SK-N-SH (cell line): ENCODE results near the gene NTM. TPM values are rescaled to one million over a fixed set of nuclear protein-coding genes. Genes with fewer than 3 reads are reported as not detected.

Experiments
- CTCF ChIA-PET: fragments of 300-600, 350-600 bp; formaldehyde crosslinking; extraction: SDS; loops from one replicate; lab custom pipeline; 2021; lab: Yijun Ruan, JAX
- POLR2A ChIA-PET: fragments of 350-600 bp; sonication (Branson Sonifier 250); formaldehyde crosslinking; extraction: SDS; loops from one replicate; lab custom pipeline; 2020; ENCODE audit warnings: antibody characterized with exemption, inconsistent platforms; lab: Yijun Ruan, JAX
- DNase-seq: peaks from one replicate; pipeline ENCODE4 v3.0.0; 2012
- H2AFZ ChIP-seq: fragments of 200-600 bp; sonication (generic); 2 replicates; pipeline ENCODE4 v1.8.1; 2016; ENCODE audit warnings: antibody characterized with exemption, mild to moderate bottlenecking, low read depth
- H3F3A ChIP-seq: fragments of 200-600 bp; sonication (generic); replicated peaks from 2 replicates; pipeline ENCODE3; 2016; ENCODE audit warnings: antibody characterized with exemption, mild to moderate bottlenecking; ENCODE audit not compliant: insufficient read depth
- H3K27ac ChIP-seq, 2 experiments: fragments of 200-500 bp in 1 of 2; fragments of 200-600 bp in 1 of 2; sonication (Bioruptor generic) in 1 of 2; sonication (generic), shearing (Covaris generic) in 1 of 2; 2 replicates each; pipeline versions ENCODE4 v1.5.1 to v1.6.1; 2014 to 2016; ENCODE audit warnings: low read depth in 2 of 2, inconsistent platforms in 1 of 2, low read length in 1 of 2, mild to moderate bottlenecking in 1 of 2, mixed read lengths in 1 of 2
- H3K27me3 ChIP-seq: fragments of 200-600 bp; sonication (generic), shearing (Covaris generic); 2 replicates; pipeline ENCODE4 v1.6.1; 2016; ENCODE audit warnings: mixed run types; ENCODE audit not compliant: insufficient read depth
- H3K36me3 ChIP-seq, 2 experiments: fragments of 200-500 bp in 1 of 2; fragments of 200-600 bp in 1 of 2; sonication (Bioruptor generic) in 1 of 2; sonication (generic) in 1 of 2; replicated peaks in 1 of 2; 2 replicates each; pipeline versions ENCODE3 to v1.5.1; 2014 to 2016; ENCODE audit warnings: low read length in 1 of 2, mild to moderate bottlenecking in 1 of 2; ENCODE audit not compliant: insufficient read depth in 2 of 2, control insufficient read depth in 1 of 2
- H3K4me1 ChIP-seq, 2 experiments: fragments of 200-500 bp in 1 of 2; fragments of 200-600 bp in 1 of 2; sonication (Bioruptor generic) in 1 of 2; sonication (generic), shearing (Covaris generic) in 1 of 2; 2 replicates each; pipeline versions ENCODE4 v1.5.1 to v1.6.1; 2014 to 2016; ENCODE audit warnings: low read depth in 1 of 2, low read length in 1 of 2, mixed run types in 1 of 2; ENCODE audit not compliant: insufficient read depth in 2 of 2, control insufficient read depth in 1 of 2
- H3K4me2 ChIP-seq: fragments of 200-600 bp; sonication (generic), shearing (Covaris generic); 2 replicates; pipeline ENCODE4 v1.6.1; 2017; ENCODE audit warnings: mixed run types
- H3K4me3 ChIP-seq, 2 experiments: fragments of 200-500 bp in 1 of 2; fragments of 200-600 bp in 1 of 2; sonication (Bioruptor generic) in 1 of 2; sonication (generic), shearing (Covaris generic) in 1 of 2; 2 replicates each; pipeline versions ENCODE4 v1.5.1 to v1.8.1; 2014 to 2016; ENCODE audit warnings: low read depth in 2 of 2, inconsistent platforms in 1 of 2, low read length in 1 of 2, mild to moderate bottlenecking in 1 of 2, mixed read lengths in 1 of 2, moderate library complexity in 1 of 2
- H3K79me2 ChIP-seq: fragments of 200-600 bp; sonication (generic); 2 replicates; pipeline ENCODE4 v1.8.1; 2017; ENCODE audit warnings: mild to moderate bottlenecking; ENCODE audit not compliant: insufficient read depth
- H3K9ac ChIP-seq: fragments of 200-600 bp; sonication (generic); 2 replicates; pipeline ENCODE4 v1.6.1; 2017; ENCODE audit warnings: mixed run types
- H3K9me2 ChIP-seq: fragments of 200-600 bp; sonication (generic); 2 replicates; pipeline ENCODE4 v1.6.1; 2017; ENCODE audit warnings: mixed run types
- H3K9me3 ChIP-seq: fragments of 200-600 bp; sonication (generic); 2 replicates; pipeline ENCODE4 v1.6.1; 2017; ENCODE audit warnings: mixed run types, mild to moderate bottlenecking, moderate library complexity
- H4K20me1 ChIP-seq: fragments of 200-600 bp; sonication (generic); 2 replicates; pipeline ENCODE4 v1.6.1; 2017; ENCODE audit warnings: mild to moderate bottlenecking, mixed run types; ENCODE audit not compliant: insufficient read depth
- CHD2 ChIP-seq: fragments of 150-350 bp; IDR thresholded peaks from 2 replicates; pipeline ENCODE4 v1.6.1; 2018; ENCODE audit warnings: low read length; ENCODE audit not compliant: partially characterized antibody
- FOXJ3 ChIP-seq: sonication (generic); formaldehyde crosslinking; IDR thresholded peaks from 2 replicates; pipeline ENCODE4 v1.5.1; 2020; ENCODE audit warnings: mild to moderate bottlenecking, missing genetic modification reagents
- GABPA ChIP-seq: IDR thresholded peaks from 2 replicates; pipeline ENCODE4 v1.4.0; 2012; ENCODE audit warnings: low read depth, mild to moderate bottlenecking
- JUND ChIP-seq: IDR thresholded peaks from 2 replicates; pipeline ENCODE4 v1.4.0; 2012
- MXI1 ChIP-seq: IDR thresholded peaks from 2 replicates; pipeline ENCODE4 v1.6.1; 2012; ENCODE audit warnings: mild to moderate bottlenecking, low read depth, low read length, improper control_type of control experiment
- RAD21 ChIP-seq: IDR thresholded peaks from 2 replicates; pipeline ENCODE4 v1.6.1; 2012; ENCODE audit warnings: mild to moderate bottlenecking, low read length
- TEAD4 ChIP-seq: IDR thresholded peaks from 2 replicates; pipeline ENCODE4 v1.4.0; 2012; ENCODE audit warnings: mild to moderate bottlenecking, borderline replicate concordance; ENCODE audit not compliant: insufficient read depth
- WGBS: methylation state at CpG from one replicate; pipeline ENCODE4 v1.1.6; 2017; ENCODE audit warnings: low lambda C conversion rate; 5-methylcytosine and 5-hydroxymethylcytosine counted together
- polyA plus RNA-seq, 3 experiments: library from polyadenylated mRNA; depleted of rRNA; stranded (reverse); fragments of >200 nt; gene quantifications; 2 replicates each; pipeline ENCODE4 v1.2.3, GENCODE V29; 2012
- TF ChIP-seq, protein P1 (sequence below): IDR thresholded peaks from 2 replicates; pipeline ENCODE4 v1.6.1; 2012; ENCODE audit warnings: mild to moderate bottlenecking, low read depth, low read length, moderate library complexity
- TF ChIP-seq, protein P2 (sequence below): fragments of 200-600 bp; sonication (generic); IDR thresholded peaks from 2 replicates; pipeline ENCODE4 v1.6.1; 2017; ENCODE audit warnings: antibody characterized with exemption, mild to moderate bottlenecking, moderate library complexity

The NTM gene
- polyA plus RNA-seq, 1 of the 3 experiments (the other 2 are of a cell fraction), result 20.0 TPM

DNA sequence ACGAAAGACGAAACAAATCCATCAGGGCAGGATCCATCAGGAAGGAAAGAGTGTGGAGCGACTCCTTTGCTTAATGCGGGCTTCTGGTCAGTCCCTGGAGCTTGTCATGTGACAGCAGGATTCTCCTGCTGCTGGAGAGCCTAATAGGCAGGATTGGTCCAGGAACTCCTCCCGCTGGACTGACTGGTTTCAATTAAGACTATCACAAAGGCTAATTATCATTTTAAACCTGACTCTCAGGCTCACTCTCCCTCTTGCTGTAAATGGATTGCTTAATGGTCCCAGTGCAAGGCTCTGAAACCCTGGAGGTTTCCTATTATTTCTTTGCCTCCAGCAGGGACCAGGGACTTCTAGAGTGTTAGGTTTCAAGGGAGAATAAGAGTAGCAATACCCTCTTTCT is 493.8 kb downstream of the NTM start (continued):
- TF ChIP-seq, protein P1, sequence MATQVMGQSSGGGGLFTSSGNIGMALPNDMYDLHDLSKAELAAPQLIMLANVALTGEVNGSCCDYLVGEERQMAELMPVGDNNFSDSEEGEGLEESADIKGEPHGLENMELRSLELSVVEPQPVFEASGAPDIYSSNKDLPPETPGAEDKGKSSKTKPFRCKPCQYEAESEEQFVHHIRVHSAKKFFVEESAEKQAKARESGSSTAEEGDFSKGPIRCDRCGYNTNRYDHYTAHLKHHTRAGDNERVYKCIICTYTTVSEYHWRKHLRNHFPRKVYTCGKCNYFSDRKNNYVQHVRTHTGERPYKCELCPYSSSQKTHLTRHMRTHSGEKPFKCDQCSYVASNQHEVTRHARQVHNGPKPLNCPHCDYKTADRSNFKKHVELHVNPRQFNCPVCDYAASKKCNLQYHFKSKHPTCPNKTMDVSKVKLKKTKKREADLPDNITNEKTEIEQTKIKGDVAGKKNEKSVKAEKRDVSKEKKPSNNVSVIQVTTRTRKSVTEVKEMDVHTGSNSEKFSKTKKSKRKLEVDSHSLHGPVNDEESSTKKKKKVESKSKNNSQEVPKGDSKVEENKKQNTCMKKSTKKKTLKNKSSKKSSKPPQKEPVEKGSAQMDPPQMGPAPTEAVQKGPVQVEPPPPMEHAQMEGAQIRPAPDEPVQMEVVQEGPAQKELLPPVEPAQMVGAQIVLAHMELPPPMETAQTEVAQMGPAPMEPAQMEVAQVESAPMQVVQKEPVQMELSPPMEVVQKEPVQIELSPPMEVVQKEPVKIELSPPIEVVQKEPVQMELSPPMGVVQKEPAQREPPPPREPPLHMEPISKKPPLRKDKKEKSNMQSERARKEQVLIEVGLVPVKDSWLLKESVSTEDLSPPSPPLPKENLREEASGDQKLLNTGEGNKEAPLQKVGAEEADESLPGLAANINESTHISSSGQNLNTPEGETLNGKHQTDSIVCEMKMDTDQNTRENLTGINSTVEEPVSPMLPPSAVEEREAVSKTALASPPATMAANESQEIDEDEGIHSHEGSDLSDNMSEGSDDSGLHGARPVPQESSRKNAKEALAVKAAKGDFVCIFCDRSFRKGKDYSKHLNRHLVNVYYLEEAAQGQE, result no peak
- TF ChIP-seq FOXJ3 (CRISPR knock-in tag) (peak; percentile 41; the same call in 1 of the 2 replicates), RAD21 (no peak; the same call in none of the 2 replicates), CHD2 (peak; percentile 59), MXI1 (peak; percentile 25; the same call in 1 of the 2 replicates)

DNA sequence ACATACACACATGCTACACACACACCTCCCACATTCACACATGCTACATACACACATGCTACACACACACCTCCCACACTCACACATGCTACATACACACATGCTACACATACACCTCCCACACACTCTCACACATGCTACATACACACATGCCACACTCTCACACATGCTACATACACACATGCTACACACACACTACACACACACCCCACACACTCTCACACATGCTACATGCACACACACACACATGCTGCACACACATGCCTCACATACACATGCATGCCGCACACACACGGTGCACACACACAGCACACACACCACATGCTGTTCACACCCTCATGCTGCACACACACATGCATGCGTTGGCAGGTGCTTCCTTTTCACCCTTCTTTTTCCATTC is 495.4 kb downstream of the NTM start:
- TF ChIP-seq GABPA, result no peak
- Histone ChIP-seq H3K27me3 (no peaks in the 10 kb centered on the region), H4K20me1 (no peaks in the 10 kb centered on the region), H3K4me2 (no peak overlapping the region), H3K4me3 (no peak overlapping the region), H3K9me3 (no peaks in the 10 kb centered on the region), H3F3A (no peaks in the 10 kb centered on the region), H2AFZ (no peak overlapping the region), H3K36me3 (no peaks in the 10 kb centered on the region), H3K27ac (no peak overlapping the region), H3K9me2 (no peaks in the 10 kb centered on the region), H3K79me2 (no peaks in the 10 kb centered on the region), H3K9ac (no peak overlapping the region), H3K4me1 (peaks cover 0 to 14% of the 10 kb centered on the region in 2 experiments; a peak in 2 of 4 replicates)
- 87% methylated on average over 3 of the region's 3 CpGs for whole genome bisulfite sequencing
- ChIA-PET CTCF (interaction anchor here (0.6 to 7.1 kb wide), 10 partner anchors 19 to 447 kb away, joined by 3 to 79 read pairs (median 4); no protein-coding TSS in a partner anchor), POLR2A (no interaction called here)
- no peak for DNase-seq

DNA sequence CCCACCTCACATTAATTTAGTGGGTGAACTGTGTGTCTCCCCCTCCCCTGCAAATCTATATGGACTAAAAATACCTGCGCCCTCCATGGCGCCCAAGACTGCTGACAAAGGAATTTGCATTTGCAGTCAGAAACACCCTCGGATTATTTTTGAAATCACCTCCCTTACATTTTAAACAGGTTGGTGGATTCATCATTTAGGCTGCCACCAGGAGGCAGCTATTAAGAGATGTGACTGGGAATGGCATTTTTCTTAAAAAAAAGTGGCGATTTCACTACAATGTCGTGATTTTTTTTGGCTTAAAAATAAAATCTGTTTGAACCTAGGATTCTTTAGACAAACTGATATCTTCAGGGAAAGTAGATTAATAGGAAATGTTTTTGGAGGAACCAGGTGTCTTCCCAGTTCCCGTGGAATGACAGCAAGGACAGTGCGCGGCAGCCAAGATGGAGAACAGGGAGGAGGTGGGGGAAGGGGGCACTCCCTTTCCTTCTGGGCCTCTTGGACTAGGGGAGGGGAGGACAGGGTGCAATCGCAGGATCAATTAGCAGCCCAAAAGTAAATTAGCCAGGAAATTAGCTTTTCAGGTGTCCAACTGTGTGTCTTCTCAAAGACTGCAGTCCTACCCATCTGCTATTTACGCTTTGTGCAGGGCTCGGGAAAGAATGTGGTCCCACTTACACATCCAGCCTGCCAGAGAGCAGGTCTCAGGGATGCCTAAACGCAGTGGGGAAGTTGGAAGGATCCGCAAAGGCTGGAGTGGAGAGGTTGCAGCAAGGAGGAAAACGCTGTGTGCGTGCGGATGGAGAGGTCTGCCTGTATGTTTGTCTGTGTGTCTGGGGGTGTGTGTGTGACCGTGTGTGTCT is 496.4 kb downstream of the NTM start:
- H3K4me1 ChIP-seq, result peaks cover 0 to 12% of the 10 kb centered on the region in 2 experiments; a peak in 2 of 4 replicates
- no peaks in the 10 kb centered on the region for H3K36me3 ChIP-seq
- POLR2A ChIA-PET, result no interaction called here
- no peaks in the 10 kb centered on the region for H3K9me2 ChIP-seq
- H3F3A ChIP-seq, result no peaks in the 10 kb centered on the region
- DNase-seq, result no peak
- CTCF ChIA-PET, result interaction anchor here (0.6 to 7.1 kb wide), 24 partner anchors 16 to 1195 kb away, joined by 3 to 79 read pairs (median 4); no protein-coding TSS in a partner anchor
- TF ChIP-seq, protein P2, sequence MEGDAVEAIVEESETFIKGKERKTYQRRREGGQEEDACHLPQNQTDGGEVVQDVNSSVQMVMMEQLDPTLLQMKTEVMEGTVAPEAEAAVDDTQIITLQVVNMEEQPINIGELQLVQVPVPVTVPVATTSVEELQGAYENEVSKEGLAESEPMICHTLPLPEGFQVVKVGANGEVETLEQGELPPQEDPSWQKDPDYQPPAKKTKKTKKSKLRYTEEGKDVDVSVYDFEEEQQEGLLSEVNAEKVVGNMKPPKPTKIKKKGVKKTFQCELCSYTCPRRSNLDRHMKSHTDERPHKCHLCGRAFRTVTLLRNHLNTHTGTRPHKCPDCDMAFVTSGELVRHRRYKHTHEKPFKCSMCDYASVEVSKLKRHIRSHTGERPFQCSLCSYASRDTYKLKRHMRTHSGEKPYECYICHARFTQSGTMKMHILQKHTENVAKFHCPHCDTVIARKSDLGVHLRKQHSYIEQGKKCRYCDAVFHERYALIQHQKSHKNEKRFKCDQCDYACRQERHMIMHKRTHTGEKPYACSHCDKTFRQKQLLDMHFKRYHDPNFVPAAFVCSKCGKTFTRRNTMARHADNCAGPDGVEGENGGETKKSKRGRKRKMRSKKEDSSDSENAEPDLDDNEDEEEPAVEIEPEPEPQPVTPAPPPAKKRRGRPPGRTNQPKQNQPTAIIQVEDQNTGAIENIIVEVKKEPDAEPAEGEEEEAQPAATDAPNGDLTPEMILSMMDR, result peak; percentile 48
- no peak for TF ChIP-seq TEAD4
- no peak for TF ChIP-seq JUND
- no peaks in the 10 kb centered on the region for H3K27me3 ChIP-seq
- H3K9me3 ChIP-seq, result no peaks in the 10 kb centered on the region
- H3K79me2 ChIP-seq, result no peaks in the 10 kb centered on the region
- no peak overlapping the region for H2AFZ ChIP-seq
- no peak overlapping the region for H3K4me2 ChIP-seq
- H3K4me3 ChIP-seq, result no peak overlapping the region
- 82% methylated on average over 17 of the region's 17 CpGs for WGBS
- H3K9ac ChIP-seq, result no peak overlapping the region
- H3K27ac ChIP-seq, result no peak overlapping the region
- no peaks in the 10 kb centered on the region for H4K20me1 ChIP-seq
